ENCODE results near the gene ICOSLG.
"Not testable (repeated sequence)": the region's sequence is repeated elsewhere in the genome, so short reads cannot be mapped to it uniquely, and the experiment has no call there.

The ICOSLG gene

DNA sequence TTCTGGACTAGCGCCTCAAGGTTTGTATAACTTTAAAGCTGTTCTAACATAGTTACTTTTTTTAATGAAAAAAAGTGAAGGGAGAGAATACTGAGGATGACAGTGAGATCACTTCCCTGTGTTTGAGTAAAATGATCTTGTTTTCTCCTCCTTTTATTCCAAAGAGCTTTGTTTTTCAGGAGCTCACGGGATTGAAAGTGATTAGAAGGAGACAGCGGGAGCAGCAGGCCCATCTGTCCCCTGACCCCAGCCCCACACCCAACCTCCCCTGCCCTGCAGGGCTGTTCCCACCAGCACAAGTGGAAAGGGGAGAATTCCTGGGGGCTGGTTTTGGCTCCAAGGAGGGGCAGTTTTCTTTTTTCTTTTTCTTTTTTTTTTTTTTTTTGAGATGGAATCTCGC, 23.0 kb upstream of the ICOSLG start:
- DNase-seq, result no peak

DNA sequence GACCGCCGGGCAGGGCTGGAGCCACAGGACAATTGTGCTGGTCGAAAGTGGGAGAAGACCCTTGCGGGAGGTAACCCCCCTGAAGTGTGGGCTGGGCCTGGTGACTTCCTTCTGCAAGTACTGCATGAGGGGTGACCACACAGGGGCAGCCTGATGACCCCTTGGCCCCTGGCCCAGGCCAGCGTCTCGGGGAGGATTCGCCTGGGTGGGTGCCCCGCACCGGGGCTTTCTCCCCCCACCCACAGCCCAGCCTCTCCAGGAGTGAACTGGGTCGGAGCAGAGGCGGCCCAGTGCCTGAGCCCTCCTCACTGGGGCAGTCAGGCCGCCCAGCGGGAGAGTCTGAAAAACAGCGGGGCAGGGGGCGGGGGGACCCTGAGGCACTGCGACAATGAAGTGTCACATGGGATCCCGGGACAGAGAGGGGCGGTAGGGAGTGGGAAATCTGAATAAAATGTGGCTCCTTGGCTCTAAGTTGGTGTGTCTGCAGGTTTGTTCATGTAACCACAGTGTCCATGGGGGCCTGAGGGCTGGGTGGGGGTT, 22.5 kb upstream of the ICOSLG start:
- DNase-seq, result no peak

DNA sequence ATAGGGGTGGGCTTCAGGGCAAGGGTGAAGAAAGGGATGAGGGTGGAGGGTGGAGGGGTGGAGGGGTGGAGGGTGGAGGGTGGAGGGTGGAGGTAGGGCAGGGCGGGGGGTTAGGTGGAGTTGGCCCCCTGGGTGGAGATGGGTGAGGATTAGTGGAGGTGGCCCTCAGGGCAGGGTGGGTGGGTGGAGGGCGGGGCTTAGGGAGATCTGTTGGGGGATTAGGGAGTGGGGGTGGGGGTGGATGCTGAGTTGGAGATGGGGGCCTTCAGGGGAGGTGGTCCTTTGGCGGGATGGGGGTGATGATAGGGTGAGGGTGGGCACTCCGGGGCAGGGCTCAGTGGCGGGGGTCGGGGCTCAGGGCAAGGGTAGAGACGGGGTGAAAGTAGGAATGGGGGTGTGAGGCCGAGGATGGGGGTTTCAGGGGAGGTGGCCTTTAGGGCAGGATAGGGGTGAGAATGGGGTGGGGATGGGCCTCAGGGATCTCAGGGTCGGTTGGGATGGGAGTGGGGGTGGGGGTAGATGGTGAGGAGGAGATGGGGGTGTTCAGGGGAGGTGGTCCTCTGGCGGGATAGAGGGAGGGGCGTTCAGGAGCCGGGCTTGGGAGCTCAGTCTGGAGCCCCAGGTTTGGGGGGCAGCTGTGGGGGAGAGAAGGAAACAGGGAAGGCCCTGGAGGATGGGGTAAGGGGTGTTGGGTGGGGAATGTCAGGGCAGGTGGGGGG, 21.8 kb upstream of the ICOSLG start:
- no peak for DNase-seq

DNA sequence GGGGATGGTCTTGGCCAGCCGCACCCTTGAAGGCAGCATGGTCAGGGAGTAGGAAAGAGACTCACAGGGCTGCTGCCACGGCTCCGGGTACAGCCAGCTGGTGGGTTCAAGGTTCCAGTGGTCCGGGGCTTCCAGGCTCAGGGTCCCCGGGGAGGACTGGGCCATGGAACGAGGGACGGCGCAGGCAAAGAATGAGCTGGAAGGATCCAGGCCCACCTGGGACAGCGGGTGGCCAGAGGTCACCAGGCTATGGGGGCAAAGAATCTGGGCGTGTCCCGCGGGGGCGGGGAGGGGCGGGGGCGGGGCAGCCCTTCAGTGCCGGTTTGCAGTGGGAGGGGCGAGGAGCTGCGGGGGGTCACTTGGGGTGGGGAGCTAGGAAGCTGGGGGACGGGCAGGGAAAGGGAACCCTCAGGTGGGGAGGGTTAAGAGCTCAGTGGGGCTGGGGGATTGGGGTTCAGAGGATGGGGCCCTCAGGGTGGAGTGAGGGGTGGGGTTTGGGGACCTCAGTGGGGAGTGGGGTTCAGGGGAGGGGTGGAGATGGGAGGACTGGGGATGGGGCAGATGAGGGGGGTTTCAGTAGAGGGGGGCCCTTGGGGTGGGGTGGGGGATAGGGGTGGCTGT, 21.0 kb upstream of the ICOSLG start, which contains the start of gene DNMT3L:
DNMT3L (minus strand) TSS at position 223 of the 621 bp plus-strand sequence. CDS start 638 bp downstream, outside the sequence.
- no peak for DNase-seq

GRCh38 chr21:44260791-44261631, 20.3 kb upstream of the ICOSLG start:
- no peak for DNase-seq

- DNase-seq, result no peak
Observed at GRCh38 chr21:44260066-44260465, 19.3 kb upstream of the ICOSLG start.

DNA sequence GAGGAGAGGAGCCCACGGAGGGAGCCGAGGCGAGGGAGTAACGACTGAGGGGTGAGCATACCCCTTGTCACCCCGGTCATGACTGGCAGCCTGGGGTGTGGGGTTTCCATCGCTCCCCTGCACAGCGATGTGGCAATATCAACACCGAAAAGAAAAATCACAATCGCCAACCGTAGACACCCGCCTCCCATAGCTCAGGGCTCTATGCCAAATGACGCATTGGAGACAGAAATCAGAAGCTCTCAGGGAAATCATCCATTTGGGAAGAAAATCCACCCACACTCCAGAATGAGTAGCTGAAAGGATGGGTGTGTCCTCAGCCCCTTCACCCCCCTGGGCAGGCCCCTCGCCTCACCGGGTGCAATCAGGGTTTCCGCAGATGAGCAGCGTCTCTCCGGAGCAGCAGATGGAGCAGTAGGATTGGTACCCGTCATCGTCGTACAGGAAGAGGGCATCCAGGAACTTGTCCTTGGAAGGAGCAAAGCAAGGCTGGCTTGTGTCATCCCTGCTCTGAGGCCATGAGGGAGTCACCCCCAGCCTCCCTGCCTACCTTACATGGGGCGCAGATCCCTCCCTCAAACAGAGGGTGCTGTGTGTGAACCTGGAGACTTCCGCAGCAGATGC, 18.5 kb upstream of the ICOSLG start:
- no peak for DNase-seq

DNA sequence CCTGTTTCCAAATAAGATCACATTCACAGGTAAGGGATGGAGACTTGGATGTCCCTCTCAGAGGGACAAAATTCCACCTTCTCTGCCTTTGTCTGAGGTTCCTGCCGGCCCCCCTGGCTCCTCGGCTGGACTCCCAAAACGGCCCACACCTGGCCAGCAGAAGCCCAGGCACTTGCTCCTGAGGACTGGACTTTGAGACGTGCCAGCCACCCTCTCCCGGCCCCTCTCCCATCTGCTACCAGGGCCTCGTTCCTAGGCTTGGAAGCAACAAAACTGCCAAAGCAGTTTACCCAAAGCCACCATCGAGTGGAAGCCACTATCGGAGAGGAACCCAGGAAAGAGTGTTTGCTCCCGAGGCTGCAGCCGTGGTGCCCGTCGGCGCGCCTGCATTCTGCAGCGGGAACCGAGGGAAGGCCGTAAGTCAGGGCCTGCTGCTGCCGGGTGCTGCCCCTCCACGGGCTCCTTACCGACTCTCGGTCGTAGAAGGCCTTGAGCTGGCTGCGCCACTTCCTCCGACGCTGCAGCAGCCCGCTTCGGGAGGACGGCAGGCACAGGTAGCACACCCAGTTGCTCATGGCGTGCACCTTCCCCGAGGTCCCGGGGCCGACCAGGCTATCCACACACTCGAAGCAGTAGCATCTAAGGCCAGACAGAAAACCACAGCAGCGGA, 17.4 kb upstream of the ICOSLG start:
- no peak for DNase-seq

GRCh38 chr21:44255511-44255981, 14.8 kb upstream of the ICOSLG start:
- DNase-seq, result no peak

- DNase-seq, result no peak
Observed at GRCh38 chr21:44253832-44254710, 13.3 kb upstream of the ICOSLG start.

DNA sequence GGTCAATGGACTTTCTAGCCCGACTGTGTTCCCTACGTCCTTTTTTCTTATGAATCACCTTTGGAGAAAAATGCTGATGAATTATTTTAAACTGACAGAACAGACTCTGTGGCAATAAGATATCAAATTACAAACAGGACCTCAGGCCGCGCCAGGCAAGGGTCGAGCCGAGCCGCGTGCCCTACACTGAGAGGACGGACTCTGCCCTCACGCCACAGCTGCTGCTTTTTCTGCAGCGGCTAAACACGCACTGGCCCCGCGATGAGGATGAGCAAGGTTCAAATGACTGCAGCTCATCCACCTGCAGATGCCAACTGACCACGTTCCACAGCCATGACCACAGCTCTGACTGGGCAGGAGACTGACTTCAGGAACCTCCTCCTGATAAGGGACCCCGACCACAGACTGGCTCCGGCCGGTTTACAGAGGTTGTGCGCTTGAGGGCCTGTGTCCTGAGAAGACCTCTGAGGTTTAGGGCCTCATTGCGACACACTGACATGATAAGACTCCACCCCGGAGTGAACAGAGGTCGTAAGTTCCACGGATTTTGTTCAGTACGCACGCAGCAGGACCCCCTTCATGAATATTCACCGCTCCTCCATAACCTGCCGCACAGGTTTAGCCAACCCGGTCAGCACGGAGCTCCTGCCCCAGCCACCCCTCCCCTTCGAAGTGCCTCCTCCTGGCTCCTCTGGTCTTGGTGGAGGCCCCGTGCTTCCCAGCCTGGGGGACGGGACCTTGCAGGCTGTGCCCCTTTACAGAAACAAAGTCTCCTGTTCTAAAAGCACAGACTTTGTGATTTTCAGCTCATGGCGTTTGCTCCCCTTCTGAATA, 8.7 kb upstream of the ICOSLG start:
- DNase-seq, result not testable (repeated sequence)

- DNase-seq, result not testable (repeated sequence)
Observed at GRCh38 chr21:44247904-44248303, 7.2 kb upstream of the ICOSLG start.

- DNase-seq, result not testable (repeated sequence)
Observed at GRCh38 chr21:44243980-44244379, 3.2 kb upstream of the ICOSLG start.

- not testable (repeated sequence) for DNase-seq
Observed at GRCh38 chr21:44241281-44241680, 538 bp upstream of the ICOSLG start.

DNA sequence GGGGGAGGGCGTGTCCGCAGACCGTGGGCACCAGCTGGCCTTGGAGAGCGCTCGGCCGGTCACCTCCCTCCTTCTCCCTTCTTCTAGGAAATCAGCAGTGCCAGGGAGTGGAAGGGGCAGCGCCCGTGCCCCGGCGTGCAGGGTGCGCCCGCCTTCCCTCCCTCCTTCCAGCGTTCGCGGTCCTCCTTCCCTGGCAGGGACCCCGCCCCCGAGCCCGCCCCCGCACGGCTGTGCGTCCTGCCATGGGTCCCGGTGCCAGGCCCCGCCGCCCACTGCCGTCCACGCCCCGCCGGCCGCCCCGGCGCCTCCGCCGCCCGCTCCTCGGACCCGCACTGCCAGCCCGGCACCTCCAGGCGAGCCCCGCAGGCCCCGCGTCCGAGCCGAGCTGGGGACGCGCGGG, 390 bp downstream of the ICOSLG start:
- not testable (repeated sequence) for DNase-seq

- not testable (repeated sequence) for DNase-seq
Observed at GRCh38 chr21:44229561-44229960, 11.2 kb downstream of the ICOSLG start.

DNA sequence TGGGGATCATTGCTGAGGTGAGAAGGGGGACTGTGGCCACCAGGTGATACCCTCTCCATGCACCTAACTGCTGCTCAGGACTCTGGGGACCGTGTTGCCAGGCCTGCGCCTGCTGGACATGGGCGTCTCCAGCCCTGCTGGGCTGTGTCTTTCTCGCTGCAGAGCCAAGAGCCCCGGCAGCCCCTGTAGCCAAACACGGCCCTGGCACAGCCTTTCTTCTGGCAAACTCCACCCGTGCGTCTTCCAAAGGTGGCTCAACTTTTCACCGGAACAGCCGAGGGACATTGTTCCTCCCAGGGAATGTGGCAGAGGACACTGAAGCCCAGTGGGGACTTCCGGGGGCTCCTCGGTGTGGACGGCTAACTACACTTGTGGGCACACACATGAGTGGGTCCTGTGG, 12.6 kb downstream of the ICOSLG start:
- not testable (repeated sequence) for DNase-seq

GRCh38 chr21:44227614-44228013, 13.1 kb downstream of the ICOSLG start:
- DNase-seq, result not testable (repeated sequence)

GRCh38 chr21:44225605-44226004, 15.1 kb downstream of the ICOSLG start:
- not testable (repeated sequence) for DNase-seq

GRCh38 chr21:44223334-44223733, 17.4 kb downstream of the ICOSLG start:
- DNase-seq, result not testable (repeated sequence)

All from CD4-positive, alpha-beta T cell treated with Interleukin-21 for 1 hour (primary cell).